HG02981 (cell line): Measurements from ENCODE around the gene GRID1.
A peak's percentile ranks its signal among the peaks of the same experiment; 100 is the strongest.

Experiments
- ATAC-seq: cut with Tn5 transposase; IDR thresholded peaks from one replicate; pipeline ENCODE4 v1.9.1; 2021; ENCODE audit warnings: mild to moderate bottlenecking, moderate library complexity; ENCODE audit not compliant: unreplicated experiment

GRID1 gene

DNA sequence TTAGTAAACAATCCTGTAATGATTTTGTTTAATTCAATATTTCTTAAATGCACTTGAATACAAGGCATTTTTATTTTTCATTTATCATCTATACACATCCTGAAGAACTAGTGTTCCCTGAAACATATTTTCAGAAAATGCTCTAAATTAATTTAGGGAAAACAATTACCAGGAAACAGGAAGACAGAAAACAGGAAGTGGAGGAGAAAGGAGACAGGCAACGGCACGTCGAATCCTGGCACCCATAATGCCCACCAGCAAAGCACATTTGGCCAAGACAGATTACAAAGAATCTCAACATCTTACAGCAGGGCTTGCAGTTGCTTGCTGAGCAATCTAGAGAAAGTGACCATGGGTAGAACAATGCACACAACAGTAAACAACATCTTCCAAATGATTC lies 571.1 kb downstream of the GRID1 start:
- no peak for ATAC-seq

DNA sequence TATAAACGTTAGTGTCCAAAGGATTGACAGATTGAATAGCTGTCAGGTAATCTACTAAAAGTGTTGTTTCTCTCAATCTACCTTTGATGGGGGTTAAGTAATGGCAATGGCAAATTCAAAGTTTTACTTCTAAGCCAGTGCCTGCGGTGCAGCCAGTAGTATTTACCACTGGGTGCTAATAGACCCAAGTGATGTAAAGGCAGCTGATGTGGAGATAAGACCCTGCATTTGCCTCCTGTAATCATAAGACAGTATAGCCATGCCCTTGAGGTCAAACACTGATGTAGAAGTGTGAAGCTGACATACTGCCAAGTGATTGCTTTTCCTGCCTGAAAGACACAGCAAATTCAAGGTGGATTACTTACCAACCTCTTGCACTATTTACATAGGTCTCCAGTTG lies 572.0 kb downstream of the GRID1 start:
- no peak for ATAC-seq

DNA sequence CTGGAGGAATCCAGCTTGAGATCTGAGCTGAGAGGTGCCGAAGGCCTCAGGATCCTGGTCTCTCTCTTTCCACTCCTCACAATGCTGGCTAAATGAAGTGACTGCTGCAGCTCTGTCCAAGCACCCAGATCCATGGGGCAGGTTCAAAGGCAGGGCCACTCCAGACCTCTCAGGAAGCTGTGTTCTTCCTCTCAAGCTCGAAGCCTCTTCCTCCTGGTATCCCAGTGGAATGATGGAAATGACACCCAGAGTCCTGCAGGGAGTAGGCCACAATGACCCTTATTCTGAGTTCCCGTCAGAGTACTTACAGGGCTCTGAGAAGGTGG lies 574.1 kb downstream of the GRID1 start:
- no peak for ATAC-seq

DNA sequence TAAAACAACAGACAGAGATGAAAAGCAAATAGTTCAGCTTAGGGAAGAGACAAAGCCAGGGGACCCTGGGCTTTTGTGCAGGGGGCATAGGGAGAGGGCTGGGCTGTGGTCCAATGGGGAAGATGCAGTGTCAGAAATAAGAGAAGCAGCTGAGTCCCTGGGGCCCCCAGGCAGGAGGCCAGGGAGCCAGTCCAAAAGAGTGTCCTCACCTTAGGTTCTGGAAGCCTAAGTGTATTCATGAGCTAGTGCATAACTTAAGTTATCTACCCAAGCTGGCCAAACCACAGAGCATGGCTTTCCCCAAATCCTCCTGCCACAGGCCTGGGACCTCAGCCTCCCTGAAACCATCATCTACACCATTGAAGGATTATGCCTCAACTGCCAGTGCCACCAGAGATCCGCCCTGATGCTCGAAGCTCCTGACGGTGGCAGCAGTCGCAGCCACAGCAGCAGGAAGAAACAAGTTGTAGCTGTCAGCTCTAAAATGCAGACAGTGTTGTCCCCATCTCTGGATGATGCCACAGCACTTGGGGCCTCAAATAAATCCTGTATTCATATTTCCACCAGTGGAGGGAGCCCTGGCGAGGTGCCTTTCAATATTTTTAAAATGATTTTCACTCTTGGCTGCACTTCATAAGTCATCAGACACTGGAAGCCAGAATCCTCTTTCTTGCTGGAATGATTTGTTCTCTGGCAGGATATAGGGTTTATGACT lies 574.6 kb downstream of the GRID1 start:
- ATAC-seq, result no peak

DNA sequence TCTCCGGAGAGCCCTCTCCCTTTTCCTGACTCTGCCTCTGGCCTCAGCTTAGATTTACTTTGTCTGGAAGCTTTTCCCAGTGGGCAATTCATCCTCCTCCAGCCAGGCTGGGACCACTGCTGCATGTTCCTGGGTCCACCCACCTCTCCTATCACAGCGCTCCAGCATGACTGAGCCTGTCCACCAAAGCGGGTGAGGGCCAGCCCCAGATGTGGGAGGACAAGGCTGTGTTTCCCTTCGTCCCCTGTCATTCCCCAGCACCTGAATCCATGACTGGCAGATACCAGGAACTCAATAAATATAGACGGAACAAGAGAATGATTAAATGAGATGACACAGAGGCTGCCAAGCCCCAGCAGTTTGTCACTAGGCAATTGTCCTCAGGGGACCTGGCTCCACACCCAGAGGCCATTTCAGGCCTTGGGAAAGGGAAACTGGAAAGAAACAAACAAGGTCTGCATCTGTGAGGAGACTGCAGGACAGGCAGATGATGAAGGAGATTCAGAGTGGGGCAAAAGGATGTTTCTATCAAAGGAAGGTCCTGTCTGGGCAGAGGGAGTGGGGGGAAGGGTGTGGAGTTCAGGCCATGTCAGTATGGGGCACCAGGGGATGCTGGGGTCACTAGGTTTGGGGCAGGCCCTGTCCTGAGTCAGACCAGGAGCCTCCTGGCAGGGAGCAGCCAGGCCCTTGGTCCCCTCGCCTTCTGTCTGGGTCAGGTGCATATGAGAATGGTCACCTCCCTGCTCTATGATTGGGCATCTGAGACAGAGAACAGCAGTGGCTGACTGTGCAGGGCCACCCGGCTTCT lies 576.4 kb downstream of the GRID1 start:
- no peak for ATAC-seq

DNA sequence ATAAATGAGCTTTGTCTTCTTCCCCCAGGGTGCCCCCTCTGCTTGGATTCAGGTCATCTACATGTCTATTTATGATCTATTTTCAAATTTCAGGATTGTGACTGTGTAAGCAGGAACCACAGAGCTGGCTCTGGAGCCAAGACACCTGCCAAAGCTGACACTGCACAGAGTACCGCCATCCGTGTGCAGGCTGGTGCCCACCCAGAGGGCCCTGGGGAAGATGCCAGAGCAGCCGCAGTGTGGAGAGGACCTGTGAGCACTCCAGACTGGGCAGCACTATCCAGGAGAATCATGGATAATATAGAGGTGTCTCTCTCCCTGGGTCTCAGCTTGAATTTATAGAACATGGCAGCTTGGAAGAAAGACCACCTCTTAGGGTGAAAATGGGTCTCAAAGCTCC lies 577.5 kb downstream of the GRID1 start:
- ATAC-seq, result no peak

DNA sequence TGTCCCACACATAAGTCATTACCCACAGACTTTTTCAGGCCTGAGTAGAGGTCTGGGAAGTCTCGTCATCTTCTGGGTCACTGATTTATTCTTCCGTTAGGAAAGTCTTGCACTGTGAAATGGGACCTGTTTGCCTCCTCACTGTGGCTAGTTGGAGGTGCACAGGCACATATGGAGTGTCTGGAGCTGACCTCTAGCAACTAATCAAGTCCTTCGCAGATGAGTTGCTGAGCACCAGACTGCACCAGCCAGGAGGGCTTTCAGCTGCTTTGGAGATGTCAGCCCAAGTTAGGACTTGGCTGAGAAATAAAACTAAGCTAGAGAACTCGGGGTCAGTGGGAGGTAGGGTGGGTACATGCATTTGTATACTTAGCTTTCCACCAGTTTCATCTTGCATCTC lies 578.0 kb downstream of the GRID1 start:
- ATAC-seq, result no peak

DNA sequence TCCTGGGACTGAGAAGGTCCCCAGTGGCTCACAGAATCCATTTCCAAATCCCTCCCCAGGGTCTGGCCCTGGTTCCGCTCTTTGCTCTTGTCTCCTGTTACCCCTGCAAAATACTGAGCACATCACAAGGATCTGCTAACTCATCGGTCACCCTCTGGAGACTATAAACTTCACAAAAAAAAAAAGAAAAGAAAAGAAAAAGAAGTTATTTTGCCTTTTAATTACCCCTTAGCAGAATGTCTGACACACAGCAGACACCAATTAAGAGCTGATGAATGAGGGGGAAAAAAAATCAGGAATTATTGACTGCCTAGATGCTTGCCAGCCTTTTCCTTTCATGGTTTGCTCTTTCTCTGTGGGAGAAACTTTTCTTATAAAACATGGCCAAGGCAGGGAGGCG lies 578.7 kb downstream of the GRID1 start:
- no peak for ATAC-seq

DNA sequence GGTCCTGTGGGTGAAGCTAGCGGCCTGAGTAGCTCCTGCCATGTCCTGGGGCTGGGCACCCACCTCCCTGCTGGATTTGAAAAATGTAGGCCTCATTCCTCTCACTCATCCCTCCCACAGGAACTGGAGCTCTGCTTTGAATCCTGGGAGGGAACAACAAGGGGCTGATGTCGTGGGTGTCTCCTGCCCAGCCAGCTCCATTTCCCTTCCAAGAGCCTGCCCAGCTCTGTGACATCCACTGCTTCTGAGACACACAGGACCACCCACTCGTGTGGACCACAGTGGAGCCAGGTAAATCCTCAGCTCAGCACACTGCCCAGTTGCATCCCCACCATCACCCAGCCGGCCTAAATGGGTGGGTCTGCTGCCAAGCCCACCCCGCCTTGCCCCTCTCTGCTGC lies 579.2 kb downstream of the GRID1 start:
- no peak for ATAC-seq

DNA sequence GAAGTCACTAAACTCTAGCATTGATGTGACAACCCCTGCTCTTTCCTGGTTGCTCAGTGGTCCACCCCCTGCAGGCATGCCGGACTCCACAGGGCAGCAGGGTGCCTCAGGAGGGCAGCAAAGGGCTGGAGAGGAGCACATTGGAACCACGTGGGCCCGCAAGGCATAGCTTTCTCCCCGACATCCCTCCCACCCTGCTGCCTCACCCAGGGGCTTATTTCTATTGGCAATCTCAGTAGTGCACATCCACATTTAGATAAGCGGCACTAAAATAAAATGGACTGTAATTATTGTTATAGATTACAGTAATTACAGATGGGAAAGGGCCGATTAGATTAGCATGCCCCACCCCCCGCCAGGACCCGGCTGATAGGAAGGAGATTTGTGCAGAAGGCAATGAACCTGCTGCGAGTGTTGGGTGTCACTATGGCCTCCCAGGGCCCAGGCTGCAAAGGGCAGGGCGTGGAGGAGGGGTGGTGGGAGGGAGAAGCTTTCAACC lies 580.1 kb downstream of the GRID1 start:
- ATAC-seq, result no peak

DNA sequence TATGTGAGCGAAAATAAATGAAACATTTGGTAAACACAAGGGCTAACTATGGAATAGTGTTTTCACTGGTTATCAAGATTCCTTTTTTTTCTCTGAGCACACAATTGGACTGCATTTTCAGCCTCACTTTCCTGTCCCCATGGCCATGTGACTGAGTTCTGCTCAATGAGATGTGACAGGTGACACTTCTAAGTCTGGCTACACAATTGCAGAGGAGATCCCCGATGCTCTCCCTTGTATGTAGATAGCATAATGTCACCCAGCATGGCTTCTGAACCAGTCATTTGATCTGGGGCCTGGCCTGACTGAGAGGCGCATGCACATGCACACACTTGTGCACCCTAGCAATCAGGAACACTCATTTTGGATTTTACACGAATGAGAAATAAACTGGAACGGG lies 581.8 kb downstream of the GRID1 start:
- no peak for ATAC-seq

DNA sequence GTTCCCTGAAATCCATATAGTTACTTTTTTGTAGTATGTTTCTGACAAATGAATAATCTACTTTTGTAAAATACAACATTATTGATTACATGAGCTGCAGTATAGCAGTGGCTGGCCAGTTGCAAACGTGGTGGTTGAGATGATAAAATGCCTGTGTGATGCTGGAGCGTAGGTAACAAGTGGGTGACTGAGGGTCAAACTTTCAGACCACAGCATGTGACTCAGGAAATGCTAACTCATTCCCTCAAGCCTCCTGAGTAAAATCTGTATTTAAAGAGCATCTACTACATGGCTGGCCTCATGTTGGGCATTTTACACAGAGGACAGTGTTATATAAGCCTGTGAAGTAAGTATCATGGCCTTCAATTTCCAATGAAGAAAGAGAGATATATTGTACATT lies 585.2 kb downstream of the GRID1 start:
- no peak for ATAC-seq

DNA sequence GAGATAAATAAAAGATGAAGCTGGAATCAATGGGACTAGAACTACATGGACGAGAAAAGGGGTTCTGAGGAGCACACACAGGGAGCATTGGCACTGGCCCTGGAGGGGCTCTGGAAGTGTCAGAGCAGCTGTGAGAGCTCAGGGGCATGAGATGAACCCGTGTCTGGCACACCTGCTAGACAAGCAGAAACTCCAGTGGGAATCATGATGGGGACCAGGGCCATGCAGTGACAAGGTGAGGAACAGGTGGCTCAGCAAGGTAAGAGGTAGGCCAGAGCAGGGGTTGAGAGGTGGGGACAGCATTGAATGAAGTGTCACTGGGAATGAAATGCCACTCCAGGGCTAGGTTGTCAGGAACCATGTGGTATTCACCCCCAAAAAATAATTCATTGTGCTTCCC lies 588.5 kb downstream of the GRID1 start:
- ATAC-seq, result no peak

DNA sequence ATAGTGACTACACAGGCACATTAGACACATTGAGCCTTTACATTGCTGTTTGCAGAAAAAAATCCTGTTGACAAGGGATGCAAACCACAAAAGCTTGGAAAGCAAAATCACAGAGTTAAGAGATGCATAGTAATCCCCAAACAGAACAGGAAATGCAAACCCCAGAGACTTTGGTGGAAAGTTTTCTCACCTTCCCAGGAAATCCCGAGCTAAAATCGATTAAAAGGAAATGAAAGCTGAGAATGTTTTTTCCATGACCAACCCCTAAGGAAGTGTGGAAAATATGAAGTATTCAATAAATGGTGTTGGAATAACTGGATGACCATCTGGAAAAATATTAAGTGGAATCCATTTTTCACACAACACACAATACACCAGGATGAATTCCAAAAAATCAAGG lies 598.7 kb downstream of the GRID1 start:
- no peak for ATAC-seq

DNA sequence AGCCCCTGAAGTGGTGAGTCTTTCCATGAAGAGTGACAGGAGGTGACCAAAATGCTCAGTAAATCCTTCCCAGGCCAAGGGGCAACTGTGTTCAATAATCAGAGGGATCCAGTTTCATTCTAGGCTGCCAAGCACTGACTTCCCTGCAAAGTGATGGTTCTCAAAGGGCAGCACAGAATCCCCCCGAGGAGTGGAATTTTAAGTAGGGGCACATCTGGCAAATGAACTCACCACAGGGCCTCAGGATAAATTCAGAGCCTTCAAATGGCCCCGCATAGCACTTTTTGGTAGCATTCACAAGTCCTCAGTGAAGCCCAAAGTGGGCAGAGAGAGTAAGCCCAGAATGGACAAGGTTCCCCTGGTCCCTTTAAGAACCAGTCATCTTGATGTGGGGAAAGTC lies 602.5 kb downstream of the GRID1 start:
- ATAC-seq, result no peak

DNA sequence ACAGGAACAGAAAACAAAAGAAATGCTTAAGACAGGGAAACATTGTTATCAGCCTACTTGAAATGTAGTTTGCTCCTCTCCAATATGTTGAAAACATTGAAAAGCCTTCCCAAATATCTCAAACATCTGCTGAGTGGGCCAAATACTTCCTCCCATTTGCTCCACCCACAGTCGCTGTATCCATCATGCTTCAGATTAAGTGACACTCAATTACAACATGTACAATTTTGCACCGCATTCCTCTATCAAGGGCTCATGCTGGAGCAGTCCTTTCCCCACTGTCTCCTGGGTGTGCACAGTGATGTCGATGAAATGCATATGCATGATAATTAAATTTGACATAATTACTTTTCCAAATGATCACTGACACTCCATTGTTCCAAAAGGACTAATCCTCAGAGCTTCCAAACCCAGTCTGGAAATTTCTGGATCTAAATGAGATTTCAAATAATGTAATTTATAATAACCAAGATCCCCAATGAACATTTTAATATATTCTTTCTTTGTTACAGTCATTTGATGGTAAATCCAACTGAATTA lies 604.6 kb downstream of the GRID1 start:
- ATAC-seq, result no peak

DNA sequence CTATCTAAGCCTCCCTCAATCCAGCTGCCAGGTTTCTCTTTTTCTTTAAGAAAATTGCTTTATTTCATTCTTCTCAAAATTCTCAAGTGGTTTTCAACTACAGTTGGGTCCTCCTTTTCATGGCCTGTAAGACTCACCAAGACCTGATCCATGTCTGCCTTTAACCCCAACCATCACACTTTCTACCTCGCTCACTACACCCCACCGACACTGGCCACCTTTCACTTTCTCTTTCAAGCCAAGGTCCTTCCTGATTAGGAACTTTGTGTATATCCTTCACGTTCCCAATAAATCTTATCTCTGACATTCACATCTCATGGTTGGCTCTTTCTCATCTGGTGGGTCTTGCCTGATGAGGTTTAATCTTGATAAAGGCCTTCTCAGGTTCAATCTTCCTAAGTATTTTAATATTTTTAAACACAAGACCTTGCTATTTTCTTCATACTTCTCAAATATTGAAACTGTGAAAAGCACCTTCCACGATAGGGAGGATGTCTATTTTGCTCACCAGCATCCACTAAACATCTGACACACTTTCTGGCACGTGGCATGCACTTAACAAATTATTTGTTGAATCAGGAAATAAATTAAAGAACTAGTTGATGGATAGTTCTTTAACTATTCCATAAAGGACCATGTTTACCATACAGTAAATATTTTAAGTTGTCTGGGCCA lies 624.8 kb downstream of the GRID1 start:
- ATAC-seq, result peak; percentile 86

DNA sequence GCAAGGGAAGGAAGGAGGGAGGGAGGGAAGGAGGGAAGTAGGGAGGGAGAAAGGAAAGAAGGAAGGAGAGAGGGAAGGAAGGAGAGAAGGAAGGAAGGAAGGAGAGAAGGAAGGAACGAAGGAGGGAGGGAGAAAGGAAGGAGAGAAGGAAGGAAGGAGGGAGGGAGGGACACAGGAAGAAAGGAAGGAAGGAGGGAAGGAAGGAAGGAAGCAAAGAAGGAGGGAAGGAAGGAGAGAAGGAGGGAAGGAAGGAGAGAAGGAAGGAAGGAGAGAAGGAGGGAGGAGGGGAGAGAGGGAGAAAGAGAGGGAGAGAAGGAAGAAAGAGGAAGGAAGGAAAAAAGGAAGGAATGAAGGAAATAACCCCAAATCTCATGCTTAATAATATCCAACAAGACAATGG lies 630.6 kb downstream of the GRID1 start:
- ATAC-seq, result no peak

DNA sequence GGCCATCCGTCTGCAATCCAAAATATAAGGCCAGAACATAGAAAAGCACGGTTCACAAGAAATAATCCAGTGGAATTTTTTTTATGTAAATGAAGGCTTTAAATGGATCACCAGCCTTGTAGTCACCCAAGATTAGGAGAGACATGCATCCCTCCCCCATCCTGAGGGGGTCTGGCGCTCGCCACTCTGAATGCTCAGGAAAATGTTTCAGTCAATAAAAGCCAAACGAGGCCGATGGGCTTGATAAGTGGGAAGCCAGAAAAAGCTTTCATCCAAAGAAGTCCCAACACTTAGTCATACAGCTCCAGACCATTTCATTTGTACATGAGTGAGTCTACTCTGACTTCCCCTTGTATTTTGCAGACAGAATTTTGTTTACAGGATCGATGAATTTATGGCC lies 631.8 kb downstream of the GRID1 start:
- ATAC-seq, result no peak

DNA sequence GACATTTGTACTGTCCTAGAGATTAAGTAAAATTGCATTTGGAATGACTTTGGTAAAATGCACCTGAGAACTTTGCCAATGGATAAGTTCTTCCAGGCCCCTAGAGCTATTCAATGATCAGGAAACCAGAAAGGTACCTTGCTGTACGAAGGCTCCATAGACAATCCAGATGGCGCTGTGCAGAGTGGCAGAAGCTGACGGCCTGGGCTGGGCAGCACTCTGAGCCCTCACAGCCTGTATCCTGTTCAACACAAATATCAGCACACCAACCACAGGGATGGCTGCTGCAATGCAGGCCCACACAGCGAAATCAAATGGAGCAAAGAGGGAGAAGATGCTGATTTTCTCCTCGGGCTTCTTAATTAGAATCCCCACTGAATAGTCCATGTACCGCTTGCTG lies 642.4 kb downstream of the GRID1 start:
- no peak for ATAC-seq

DNA sequence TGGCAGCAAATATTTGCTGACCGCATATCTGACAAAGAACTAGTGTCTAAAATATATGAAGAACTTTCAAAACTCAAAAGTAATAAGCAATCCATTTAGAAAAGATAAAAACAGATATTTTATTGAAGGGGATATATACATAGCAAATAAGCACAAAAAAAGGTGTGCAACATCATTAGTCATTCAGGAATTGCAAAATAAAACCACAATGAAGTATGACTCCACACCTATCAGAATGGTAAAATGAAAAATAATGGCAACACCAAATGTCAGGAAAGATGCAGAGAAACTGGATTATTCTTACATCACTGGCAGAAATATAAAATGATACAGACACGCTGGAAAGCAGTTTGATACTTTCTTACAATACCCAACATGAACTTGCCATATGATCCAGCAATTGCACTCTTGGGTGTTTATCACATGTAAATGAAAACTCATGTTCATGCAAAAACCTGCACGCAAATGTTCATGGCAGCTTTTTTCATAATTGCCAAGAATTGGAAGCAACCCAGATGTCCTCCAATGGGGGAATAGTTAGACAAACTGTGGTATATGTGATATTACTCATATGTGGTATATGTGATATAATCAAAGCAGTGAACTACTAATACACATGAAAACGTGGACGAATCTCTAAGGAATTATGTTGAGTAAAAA lies 645.5 kb downstream of the GRID1 start:
- no peak for ATAC-seq
